Right lobe of liver (tissue), 4 donors: ENCODE results near the gene MAML3.

Experiments
- CTCF ChIP-seq, 4 donors: fragments of 200-600 bp in 3 of 4; fragments of 450-650 bp in 1 of 4; IDR thresholded peaks; one replicate each; pipeline versions ENCODE4 v1.5.1 to v1.8.0; 2016 to 2022; ENCODE audit warnings: antibody characterized with exemption in 4 of 4, mild to moderate bottlenecking in 2 of 4
- POLR2A ChIP-seq: fragments of 450-650 bp; IDR thresholded peaks from one replicate; pipeline ENCODE4 v1.6.1; 2017; ENCODE audit warnings: antibody characterized with exemption, mild to moderate bottlenecking
- donor health status: DM: no; HTN: no; CAD: no.
- donor health status: DM: no; HTN: no; CAD: no.
- donor health status: DM: no; HTN: yes; CAD: no.

GRCh38 chr4:139913398-139913990 lies 240.5 kb downstream of the MAML3 start:
- TF ChIP-seq CTCF (IDR thresholded peaks at IDR 0.05) (no peak), POLR2A (no peak)
